Upper lobe of left lung (tissue), 4 donors: ENCODE measurements around the gene CCDC148.

Experiments
- EP300 ChIP-seq, 4 donors: sonication (generic); formaldehyde crosslinking; IDR thresholded peaks; one replicate each; pipeline ENCODE4 v1.5.1; 2017; ENCODE audit warnings: antibody characterized with exemption in 4 of 4, control low read depth in 2 of 4
- POLR2A ChIP-seq, 4 donors: fragments of 450-650 bp; IDR thresholded peaks; one replicate each; pipeline ENCODE4 v1.5.1; 2016 to 2017; ENCODE audit warnings: antibody characterized with exemption in 4 of 4, mild to moderate bottlenecking in 2 of 4
- TF ChIP-seq, protein P1 (sequence below), 6 experiments: fragments of 450-650 bp in 4 of 6; fragments of 200-600 bp in 2 of 6; sonication (generic) in 2 of 6; IDR thresholded peaks; one replicate each; pipeline ENCODE4 v1.5.1; 2016 to 2019; ENCODE audit warnings: antibody characterized with exemption in 6 of 6

DNA sequence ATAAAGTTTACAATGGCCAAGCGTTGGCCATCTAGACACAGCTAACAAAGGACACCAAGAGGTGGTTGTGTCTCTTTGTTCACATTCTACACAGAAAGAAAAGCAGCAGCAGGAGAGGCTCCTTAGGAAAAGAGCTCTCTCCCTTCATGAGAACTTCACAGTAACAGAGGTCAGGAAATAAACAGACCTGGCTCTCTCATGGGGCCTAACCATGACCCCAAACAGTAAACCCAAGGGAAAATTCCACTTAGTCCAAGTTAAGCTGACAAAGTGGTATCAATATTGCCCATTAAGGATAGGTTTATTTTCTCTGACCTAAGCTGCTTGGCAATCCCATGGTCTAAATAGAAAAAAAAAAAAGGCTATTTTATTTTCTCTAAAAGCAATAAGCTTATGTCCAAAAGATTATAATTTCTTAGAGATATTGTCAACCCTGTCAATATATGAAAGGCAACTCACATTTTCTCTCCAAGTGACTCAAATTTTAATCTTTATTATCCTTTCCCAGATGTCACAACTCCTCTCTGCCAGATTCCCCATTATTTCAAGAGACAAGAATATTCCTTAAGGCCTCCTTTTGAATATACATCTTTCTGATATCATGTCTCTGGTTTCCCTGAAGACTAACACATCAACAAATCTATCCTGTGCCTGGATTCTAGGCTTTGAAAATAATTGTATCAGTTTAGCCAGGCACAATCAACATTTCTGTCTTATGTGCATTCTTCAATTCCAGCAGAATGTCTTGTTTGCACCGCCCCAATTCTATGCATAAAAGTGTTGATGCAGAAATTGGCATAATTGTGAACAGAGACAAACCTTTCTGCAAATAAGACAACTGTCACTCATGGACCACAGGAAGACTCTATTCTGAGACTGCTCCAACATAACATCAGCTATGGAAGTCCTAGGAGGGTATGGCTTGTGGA lies 263.8 kb downstream of the CCDC148 start:
- TF ChIP-seq, protein P1, sequence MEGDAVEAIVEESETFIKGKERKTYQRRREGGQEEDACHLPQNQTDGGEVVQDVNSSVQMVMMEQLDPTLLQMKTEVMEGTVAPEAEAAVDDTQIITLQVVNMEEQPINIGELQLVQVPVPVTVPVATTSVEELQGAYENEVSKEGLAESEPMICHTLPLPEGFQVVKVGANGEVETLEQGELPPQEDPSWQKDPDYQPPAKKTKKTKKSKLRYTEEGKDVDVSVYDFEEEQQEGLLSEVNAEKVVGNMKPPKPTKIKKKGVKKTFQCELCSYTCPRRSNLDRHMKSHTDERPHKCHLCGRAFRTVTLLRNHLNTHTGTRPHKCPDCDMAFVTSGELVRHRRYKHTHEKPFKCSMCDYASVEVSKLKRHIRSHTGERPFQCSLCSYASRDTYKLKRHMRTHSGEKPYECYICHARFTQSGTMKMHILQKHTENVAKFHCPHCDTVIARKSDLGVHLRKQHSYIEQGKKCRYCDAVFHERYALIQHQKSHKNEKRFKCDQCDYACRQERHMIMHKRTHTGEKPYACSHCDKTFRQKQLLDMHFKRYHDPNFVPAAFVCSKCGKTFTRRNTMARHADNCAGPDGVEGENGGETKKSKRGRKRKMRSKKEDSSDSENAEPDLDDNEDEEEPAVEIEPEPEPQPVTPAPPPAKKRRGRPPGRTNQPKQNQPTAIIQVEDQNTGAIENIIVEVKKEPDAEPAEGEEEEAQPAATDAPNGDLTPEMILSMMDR (IDR thresholded peaks at IDR 0.05), result no peak
- TF ChIP-seq EP300 (IDR thresholded peaks at IDR 0.05), result no peak
- TF ChIP-seq POLR2A (IDR thresholded peaks at IDR 0.05), result no peak
